HG03103 (cell line): ENCODE data around the gene SHISA6.

Experiments
- ATAC-seq: cut with Tn5 transposase; IDR thresholded peaks from one replicate; pipeline ENCODE4 v1.9.1; 2021; ENCODE audit warnings: low read depth; ENCODE audit not compliant: unreplicated experiment

SHISA6 gene

GRCh38 chr17:11564589-11565380, 323.8 kb downstream of the SHISA6 start:
- ATAC-seq: no peak

GRCh38 chr17:11565591-11565990, 324.6 kb downstream of the SHISA6 start:
- no peak for ATAC-seq

- no peak for ATAC-seq
Measured at GRCh38 chr17:11578998-11579397, 338.0 kb downstream of the SHISA6 start.

GRCh38 chr17:11580677-11581076, 339.7 kb downstream of the SHISA6 start:
- ATAC-seq: no peak

- no peak for ATAC-seq
Measured at GRCh38 chr17:11582217-11582616, 341.2 kb downstream of the SHISA6 start.

GRCh38 chr17:11583306-11583992, 342.4 kb downstream of the SHISA6 start:
- no peak for ATAC-seq

- no peak for ATAC-seq
Measured at GRCh38 chr17:11589716-11590115, 348.7 kb downstream of the SHISA6 start.

- ATAC-seq: no peak
Measured at GRCh38 chr17:11598274-11599221, 357.5 kb downstream of the SHISA6 start, which contains the start of gene DNAH9. Gene DNAH9, plus strand, starts transcription at chr17:11598470. Its CDS starts 29 bp downstream, at chr17:11598499.

- ATAC-seq: no peak
Measured at GRCh38 chr17:11601661-11602060, 360.6 kb downstream of the SHISA6 start.

GRCh38 chr17:11608396-11608795, 367.4 kb downstream of the SHISA6 start:
- ATAC-seq: no peak

GRCh38 chr17:11610999-11611566, 370.1 kb downstream of the SHISA6 start:
- no peak for ATAC-seq

- ATAC-seq: no peak
Measured at GRCh38 chr17:11612956-11613355, 371.9 kb downstream of the SHISA6 start.
